Colonic mucosa (tissue), 4 donors: Measurements from ENCODE around the gene MAD1L1. TPM values are rescaled to one million over a fixed set of nuclear protein-coding genes. Genes with fewer than 3 reads are reported as not detected.

Source experiments
- DNase-seq: peaks from one replicate; pipeline ENCODE4 v3.0.0-alpha.2; 2020
- H3K27ac ChIP-seq: fragments of 200-600 bp; one replicate; pipeline ENCODE4 v1.8.0; 2021
- H3K27me3 ChIP-seq: fragments of 200-600 bp; one replicate; pipeline ENCODE4 v1.8.0; 2021
- H3K36me3 ChIP-seq: fragments of 200-600 bp; one replicate; pipeline ENCODE4 v1.8.0; 2021
- H3K4me1 ChIP-seq: fragments of 200-600 bp; one replicate; pipeline ENCODE4 v1.8.0; 2021; ENCODE audit warnings: mild to moderate bottlenecking
- H3K4me3 ChIP-seq: fragments of 200-600 bp; one replicate; pipeline ENCODE4 v1.8.0; 2021
- H3K9ac ChIP-seq, 2 donors: one replicate each; pipeline ENCODE4 v1.7.0; 2013; ENCODE audit warnings: control low read depth in 2 of 2, low read depth in 2 of 2, low read length in 2 of 2
- H3K9me3 ChIP-seq: fragments of 200-600 bp; one replicate; pipeline ENCODE4 v1.8.0; 2021
- intact Hi-C: fragments of 100-400 bp; cut with DNase I; formaldehyde crosslinking; loops from one replicate; pipeline ENCODE4 v1.14.1; 2022
- total RNA-seq, 2 donors: library from RNA; stranded (reverse); fragmentation: NEBNext Ultra II Directional in 1 of 2; extraction: Animal tissue kit (Norgen Biotek cat#: 25700) in 1 of 2; gene quantifications; one replicate each; pipeline ENCODE4 v1.2.1, GENCODE V29; 2021
- TF ChIP-seq, protein P1 (sequence below): fragments of 200-600 bp; IDR thresholded peaks from one replicate; pipeline ENCODE4 v1.8.0; 2022; ENCODE audit warnings: antibody characterized with exemption, mild to moderate bottlenecking
- donor health status: healthy.
- donor health status: DM: no; HTN: no; CAD: no.
- donor health status: DM: no; HTN: no; CAD: no.

Gene MAD1L1
- total RNA-seq, 2 donors from 2014 or later, result 18.2 to 47.0 TPM

DNA sequence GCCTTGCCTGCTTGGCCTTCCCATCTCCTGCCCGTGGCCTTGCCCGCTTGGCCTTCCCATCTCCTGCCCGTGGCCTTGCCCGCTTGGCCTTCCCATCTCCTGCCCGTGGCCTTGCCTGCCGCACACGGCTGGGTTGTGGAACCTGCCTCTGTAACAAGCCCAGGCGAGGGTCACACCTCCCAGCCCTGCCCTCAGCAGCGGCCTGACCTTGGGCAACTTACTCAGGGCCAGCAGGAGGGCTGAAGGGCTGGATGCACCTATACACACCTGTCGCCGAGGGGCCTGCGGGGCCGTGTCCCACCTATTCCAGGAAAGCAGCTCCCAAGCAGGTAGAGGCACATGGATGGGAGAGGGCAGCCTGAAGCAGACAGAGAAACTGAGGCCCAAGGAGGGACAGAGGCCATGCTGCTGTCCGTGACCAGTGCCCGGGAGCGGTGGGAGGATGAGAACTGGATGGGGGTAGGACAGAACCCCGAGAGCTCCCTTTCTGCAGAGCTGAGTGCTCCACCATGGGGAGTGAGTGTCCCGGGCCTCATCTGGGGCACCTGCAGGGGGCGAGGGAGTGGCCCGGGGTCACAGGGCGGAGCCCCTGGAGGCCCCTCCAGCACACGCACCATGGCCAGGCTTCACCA is 285.0 kb downstream of the MAD1L1 start:
- Histone ChIP-seq H3K4me1 (no peaks in the 10 kb centered on the region), H3K4me3 (no peak overlapping the region), H3K27me3 (no peaks in the 10 kb centered on the region), H3K27ac (no peak overlapping the region), H3K9me3 (no peaks in the 10 kb centered on the region), H3K36me3 (no peaks in the 10 kb centered on the region), H3K9ac (no peak overlapping the region)
- TF ChIP-seq, protein P1, sequence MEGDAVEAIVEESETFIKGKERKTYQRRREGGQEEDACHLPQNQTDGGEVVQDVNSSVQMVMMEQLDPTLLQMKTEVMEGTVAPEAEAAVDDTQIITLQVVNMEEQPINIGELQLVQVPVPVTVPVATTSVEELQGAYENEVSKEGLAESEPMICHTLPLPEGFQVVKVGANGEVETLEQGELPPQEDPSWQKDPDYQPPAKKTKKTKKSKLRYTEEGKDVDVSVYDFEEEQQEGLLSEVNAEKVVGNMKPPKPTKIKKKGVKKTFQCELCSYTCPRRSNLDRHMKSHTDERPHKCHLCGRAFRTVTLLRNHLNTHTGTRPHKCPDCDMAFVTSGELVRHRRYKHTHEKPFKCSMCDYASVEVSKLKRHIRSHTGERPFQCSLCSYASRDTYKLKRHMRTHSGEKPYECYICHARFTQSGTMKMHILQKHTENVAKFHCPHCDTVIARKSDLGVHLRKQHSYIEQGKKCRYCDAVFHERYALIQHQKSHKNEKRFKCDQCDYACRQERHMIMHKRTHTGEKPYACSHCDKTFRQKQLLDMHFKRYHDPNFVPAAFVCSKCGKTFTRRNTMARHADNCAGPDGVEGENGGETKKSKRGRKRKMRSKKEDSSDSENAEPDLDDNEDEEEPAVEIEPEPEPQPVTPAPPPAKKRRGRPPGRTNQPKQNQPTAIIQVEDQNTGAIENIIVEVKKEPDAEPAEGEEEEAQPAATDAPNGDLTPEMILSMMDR, result no peak
- no peak for DNase-seq
- intact Hi-C loops, result no loop called here

DNA sequence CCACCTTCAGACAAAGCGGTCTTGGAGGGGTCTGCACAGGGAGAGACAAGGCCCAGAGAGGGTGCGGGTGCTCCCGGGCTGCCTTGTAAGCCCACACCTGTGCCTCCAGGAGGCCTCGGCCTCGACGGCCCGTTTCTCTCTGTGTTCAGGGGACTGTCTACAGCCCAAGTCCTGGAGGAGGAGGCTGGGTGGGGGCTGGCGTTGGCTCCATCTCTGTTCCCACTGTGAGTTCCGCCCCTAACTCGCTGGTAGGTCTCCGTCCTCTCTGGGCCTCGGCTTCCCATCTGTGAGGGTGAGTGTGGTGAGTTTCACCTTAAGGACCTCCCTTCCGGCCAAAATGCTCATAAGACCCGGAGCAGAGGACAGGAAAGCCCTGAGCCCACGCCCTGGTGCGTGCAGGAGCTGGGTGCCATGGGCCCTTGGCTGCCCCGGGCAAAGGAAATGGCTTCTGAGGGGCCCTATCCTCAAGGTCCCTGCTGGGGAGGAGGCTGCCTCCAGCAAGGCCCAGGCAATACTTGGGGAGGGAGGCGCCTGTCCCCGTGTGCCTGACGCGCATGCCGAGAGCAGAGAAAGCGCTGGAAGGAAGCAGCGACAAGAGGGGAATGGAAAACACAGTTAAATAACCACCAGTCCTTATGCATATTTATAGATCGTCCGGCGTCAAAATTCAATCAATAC is 285.8 kb downstream of the MAD1L1 start:
- Histone ChIP-seq H3K4me1 (no peaks in the 10 kb centered on the region), H3K27ac (no peak overlapping the region), H3K9ac (no peak overlapping the region), H3K27me3 (no peaks in the 10 kb centered on the region), H3K36me3 (no peaks in the 10 kb centered on the region), H3K9me3 (no peaks in the 10 kb centered on the region), H3K4me3 (no peak overlapping the region)
- no peak for DNase-seq
- TF ChIP-seq, protein P1, result no peak
- intact Hi-C loops, result no loop called here

- TF ChIP-seq, protein P1, result no peak
- Histone ChIP-seq H3K4me1 (no peaks in the 10 kb centered on the region), H3K27me3 (no peaks in the 10 kb centered on the region), H3K36me3 (no peaks in the 10 kb centered on the region), H3K4me3 (no peak overlapping the region), H3K27ac (no peak overlapping the region), H3K9me3 (no peaks in the 10 kb centered on the region), H3K9ac (no peak overlapping the region)
- intact Hi-C loops, result no loop called here
- DNase-seq, result no peak
These were observed 286.5 kb downstream of the MAD1L1 start for GRCh38 chr7:1946025-1946772.

DNA sequence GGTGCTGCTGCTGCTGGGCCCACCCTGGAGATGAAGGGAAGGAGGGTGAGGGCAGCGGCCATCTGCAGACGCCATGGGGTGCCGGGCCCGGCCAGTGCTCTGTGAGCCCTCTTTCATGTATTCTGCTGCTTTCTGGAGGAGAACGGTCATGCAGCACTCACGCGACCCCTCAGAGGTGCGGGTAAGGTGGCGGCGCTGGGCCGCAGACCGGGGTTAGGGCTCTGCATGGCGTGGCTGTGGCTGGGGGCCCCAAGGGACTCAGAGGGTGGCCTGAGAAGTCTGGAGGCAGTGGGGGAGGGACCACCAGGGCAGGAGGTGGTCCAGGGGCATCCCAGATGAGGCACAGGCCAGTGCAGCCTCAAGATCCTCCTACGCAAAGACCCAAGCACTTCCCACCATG is 287.2 kb downstream of the MAD1L1 start:
- Histone ChIP-seq H3K27ac (no peak overlapping the region), H3K4me3 (no peak overlapping the region), H3K36me3 (no peaks in the 10 kb centered on the region), H3K9me3 (no peaks in the 10 kb centered on the region), H3K4me1 (no peaks in the 10 kb centered on the region), H3K9ac (no peak overlapping the region), H3K27me3 (no peaks in the 10 kb centered on the region)
- TF ChIP-seq, protein P1, result no peak
- intact Hi-C loops, result no loop called here
- no peak for DNase-seq

GRCh38 chr7:1944619-1945210 is 288.0 kb downstream of the MAD1L1 start:
- Histone ChIP-seq H3K27me3 (no peaks in the 10 kb centered on the region), H3K9ac (no peak overlapping the region), H3K4me3 (no peak overlapping the region), H3K36me3 (no peaks in the 10 kb centered on the region), H3K4me1 (no peaks in the 10 kb centered on the region), H3K27ac (no peak overlapping the region), H3K9me3 (no peaks in the 10 kb centered on the region)
- TF ChIP-seq, protein P1, result no peak
- intact Hi-C loops, result no loop called here
- no peak for DNase-seq
